Measurements from ENCODE around the gene AP2S1.
"Not testable (repeated sequence)": the region's sequence is repeated elsewhere in the genome, so short reads cannot be mapped to it uniquely, and the experiment has no call there.

Gene AP2S1

GRCh38 chr19:46880431-46880830, 29.8 kb upstream of the AP2S1 start:
- no peak for DNase-seq (ENCODE audit: low spot score in 2 of 2)
- Histone ChIP-seq H3K4me3 (no peak overlapping the region), H3K27me3 (ENCODE audit: low read depth) (no peaks in the 10 kb centered on the region), H3K9me3 (no peaks in the 10 kb centered on the region), H3K4me1 (peaks cover 7% of the 10 kb centered on the region), H3K36me3 (replicated peaks) (no peaks in the 10 kb centered on the region; the same call in 1 of the 2 replicates)
- in situ Hi-C loops (cut with MboI; ENCODE audit: low sequenced_read_pairs): no loop called here

DNA sequence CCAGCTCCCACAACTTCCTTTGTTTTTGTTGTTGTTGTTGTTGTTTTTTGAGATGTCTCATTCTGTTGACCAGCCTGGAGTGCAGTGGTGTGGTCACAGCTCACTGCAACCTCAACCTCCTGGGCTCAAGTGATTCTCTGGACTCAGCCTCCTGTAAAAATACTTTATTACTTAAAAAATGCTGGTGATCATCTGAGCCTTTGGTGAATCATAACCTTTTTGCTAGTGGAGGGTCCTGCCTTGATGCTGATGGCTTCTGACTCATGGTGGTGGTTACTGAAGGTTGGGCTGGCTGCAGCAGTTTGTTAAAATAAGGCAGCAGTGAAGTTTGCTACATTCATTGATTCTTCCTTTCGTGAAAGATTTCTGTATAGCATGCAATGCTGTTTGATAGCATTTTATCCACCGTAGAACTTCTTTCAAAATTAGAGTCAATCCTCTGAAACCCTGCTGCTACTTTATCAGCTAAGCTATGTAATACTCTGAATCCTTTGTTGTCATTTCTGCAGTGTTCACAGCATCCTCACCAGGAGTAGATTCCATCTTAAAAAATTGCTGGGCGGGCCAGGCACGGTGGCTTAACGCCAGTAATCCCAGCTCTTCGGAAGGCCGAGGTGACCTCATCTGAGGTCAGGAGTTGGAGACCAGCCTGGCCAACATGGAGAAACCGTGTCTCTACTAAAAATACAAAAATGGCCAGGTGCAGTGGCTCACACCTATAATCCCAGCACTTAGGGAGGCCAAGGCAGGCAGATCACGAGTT, 28.1 kb upstream of the AP2S1 start:
- no peaks in the 10 kb centered on the region for H3K9me3 ChIP-seq
- no peak for DNase-seq (ENCODE audit: low spot score in 2 of 2)
- H3K36me3 ChIP-seq (replicated peaks): no peaks in the 10 kb centered on the region; the same call in 1 of the 2 replicates
- in situ Hi-C loops (cut with MboI; ENCODE audit: low sequenced_read_pairs): no loop called here
- H3K4me3 ChIP-seq: no peak overlapping the region
- H3K4me1 ChIP-seq: peaks cover 17% of the 10 kb centered on the region
- H3K27me3 ChIP-seq (ENCODE audit: low read depth): no peaks in the 10 kb centered on the region

GRCh38 chr19:46875657-46876056, 25.0 kb upstream of the AP2S1 start:
- H3K36me3 ChIP-seq (replicated peaks): no peaks in the 10 kb centered on the region; the same call in 1 of the 2 replicates
- H3K4me3 ChIP-seq: no peak overlapping the region
- no peak for DNase-seq (ENCODE audit: low spot score in 2 of 2)
- no peaks in the 10 kb centered on the region for H3K27me3 ChIP-seq (ENCODE audit: low read depth)
- H3K9me3 ChIP-seq: no peaks in the 10 kb centered on the region
- peaks cover 17% of the 10 kb centered on the region for H3K4me1 ChIP-seq
- in situ Hi-C loops (cut with MboI; ENCODE audit: low sequenced_read_pairs): no loop called here

DNA sequence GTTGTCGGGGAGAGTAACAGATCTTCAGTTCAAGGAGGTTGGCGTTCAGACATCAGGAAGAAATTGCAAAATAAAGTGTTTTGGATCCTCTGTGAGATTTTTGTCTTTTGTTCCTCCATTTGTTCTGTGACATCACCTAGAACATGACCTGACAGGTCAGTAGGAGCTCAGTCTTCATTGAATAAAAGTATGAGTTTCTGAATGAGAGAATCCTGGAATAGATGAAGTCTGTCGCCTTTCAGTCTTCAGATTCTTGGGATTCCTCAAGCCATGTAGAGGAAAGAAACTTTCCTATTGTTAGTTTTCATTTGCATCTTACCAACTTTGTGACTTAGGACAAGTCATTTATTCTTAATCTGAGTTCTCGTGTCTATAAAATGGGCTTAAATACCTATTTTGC, 24.6 kb upstream of the AP2S1 start:
- Histone ChIP-seq H3K27me3 (ENCODE audit: low read depth) (no peaks in the 10 kb centered on the region), H3K36me3 (replicated peaks) (no peaks in the 10 kb centered on the region; the same call in 1 of the 2 replicates), H3K4me3 (no peak overlapping the region), H3K4me1 (peaks cover 17% of the 10 kb centered on the region), H3K9me3 (no peaks in the 10 kb centered on the region)
- peak; percentile 2 to 83 for DNase-seq (ENCODE audit: low spot score in 2 of 2)
- in situ Hi-C loops (cut with MboI; ENCODE audit: low sequenced_read_pairs): no loop called here

DNA sequence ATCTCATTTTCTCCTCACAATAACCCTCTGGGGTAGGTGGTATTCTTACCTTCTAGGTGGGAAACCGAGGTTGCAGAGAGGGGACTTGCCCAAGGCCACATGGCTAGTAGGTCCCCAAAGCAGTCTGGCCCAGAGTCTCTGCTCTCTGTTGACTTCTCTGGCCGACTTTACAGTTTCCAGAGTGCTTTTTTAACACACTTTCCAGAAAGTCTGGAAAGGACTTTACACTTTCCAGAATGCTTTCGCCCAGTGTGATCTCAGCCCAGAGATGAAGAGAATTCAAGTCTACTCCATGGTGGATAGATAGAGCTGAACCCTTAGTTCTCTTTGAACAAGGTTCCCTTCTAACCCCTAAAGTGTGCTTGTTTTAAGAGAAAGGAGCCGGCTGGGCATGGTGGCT, 22.3 kb upstream of the AP2S1 start:
- H3K4me3 ChIP-seq: no peak overlapping the region
- DNase-seq (ENCODE audit: low spot score in 2 of 2): no peak
- H3K27me3 ChIP-seq (ENCODE audit: low read depth): no peaks in the 10 kb centered on the region
- H3K4me1 ChIP-seq: peaks cover 25% of the 10 kb centered on the region
- no peaks in the 10 kb centered on the region for H3K9me3 ChIP-seq
- no peaks in the 10 kb centered on the region; the same call in 1 of the 2 replicates for H3K36me3 ChIP-seq (replicated peaks)
- in situ Hi-C loops (cut with MboI; ENCODE audit: low sequenced_read_pairs): no loop called here

DNA sequence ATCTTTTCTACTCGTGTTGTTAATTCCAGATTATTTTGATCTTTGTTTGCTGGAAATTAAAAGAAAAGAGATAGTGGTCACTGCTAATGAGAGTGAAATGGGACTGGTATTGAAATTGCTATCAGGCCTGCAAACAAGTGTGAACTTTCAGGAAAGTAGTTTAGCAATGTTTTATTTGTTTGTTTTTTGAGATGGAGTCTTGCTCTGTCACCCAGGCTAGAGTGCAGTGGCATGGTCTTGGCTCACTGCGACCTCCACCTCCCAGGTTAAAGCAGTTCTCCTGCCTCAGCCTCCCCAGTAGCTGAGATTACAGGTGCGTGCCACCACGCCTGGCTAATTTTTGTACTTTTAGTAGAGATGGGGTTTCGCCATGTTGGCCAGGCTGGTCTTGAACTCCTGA, 20.5 kb upstream of the AP2S1 start:
- H3K9me3 ChIP-seq; H3K4me3 ChIP-seq; H3K36me3 ChIP-seq (replicated peaks); H3K27me3 ChIP-seq (ENCODE audit: low read depth); DNase-seq (ENCODE audit: low spot score in 2 of 2); in situ Hi-C loops (cut with MboI; ENCODE audit: low sequenced_read_pairs): not testable (repeated sequence)
- H3K4me1 ChIP-seq: peaks cover 34% of the 10 kb centered on the region

DNA sequence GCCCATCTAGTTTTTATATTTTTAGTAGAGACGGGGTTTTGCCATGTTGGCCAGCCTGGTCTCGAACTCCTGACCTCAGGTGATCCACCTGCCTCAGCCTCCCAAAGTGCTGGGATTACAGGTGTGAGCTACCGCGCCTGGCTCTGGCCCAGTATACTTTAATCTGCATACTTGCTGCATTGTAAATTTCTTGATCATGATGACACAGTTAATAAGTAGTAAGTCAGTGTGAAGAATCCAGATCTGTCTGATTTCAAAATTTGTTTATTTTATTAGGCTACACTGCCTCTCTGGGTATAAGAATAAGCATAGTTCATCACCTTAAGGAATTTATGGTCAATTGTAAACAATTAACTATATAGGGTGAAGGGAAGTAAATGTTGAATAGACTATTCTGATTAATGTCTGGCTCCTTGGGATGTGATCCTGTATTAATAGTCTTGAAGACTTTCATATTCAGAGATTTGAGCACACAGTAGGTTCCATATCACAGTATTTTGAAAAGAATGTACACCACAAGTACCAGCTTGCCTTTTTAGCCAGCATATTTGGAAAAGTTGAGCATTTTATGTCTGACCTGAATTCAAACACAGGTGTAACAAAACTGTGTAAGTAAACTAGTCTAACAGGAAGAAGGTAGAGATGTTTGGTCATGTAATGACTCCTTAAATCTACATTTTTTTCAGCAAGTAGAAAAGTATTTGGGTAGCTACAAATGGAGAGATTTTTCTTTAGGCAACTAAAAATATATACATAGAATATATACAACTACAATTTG, 17.6 kb upstream of the AP2S1 start:
- peaks cover 33% of the 10 kb centered on the region for H3K4me1 ChIP-seq

DNA sequence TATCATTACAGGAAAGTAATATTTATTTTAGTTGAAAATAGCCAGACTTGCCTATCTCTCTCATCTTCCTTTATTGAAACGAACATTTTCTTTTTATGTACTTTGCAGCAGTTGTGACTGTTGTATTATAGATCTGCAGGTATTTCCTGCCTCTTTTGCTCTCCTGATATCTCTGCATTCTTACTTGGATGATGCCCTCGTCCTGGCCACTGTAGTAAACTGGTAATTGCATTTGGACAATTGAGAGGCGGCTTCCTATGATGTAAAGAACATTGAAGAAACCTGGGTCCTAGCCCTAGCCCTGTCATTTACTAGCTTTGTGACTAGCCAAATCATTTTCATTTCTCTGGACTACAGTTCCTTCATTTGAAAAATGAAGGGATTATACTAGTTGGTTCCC, 16.5 kb upstream of the AP2S1 start:
- no peak for DNase-seq (ENCODE audit: low spot score in 2 of 2)
- Histone ChIP-seq H3K36me3 (replicated peaks) (peaks cover 6% of the 10 kb centered on the region; the same call in 1 of the 2 replicates), H3K4me1 (peaks cover 33% of the 10 kb centered on the region), H3K9me3 (no peaks in the 10 kb centered on the region), H3K27me3 (ENCODE audit: low read depth) (no peaks in the 10 kb centered on the region), H3K4me3 (no peak overlapping the region)
- in situ Hi-C loops (cut with MboI; ENCODE audit: low sequenced_read_pairs): no loop called here

More for the DNA sequence above, 17.6 kb upstream of the AP2S1 start:
- Histone ChIP-seq H3K9me3 (no peaks in the 10 kb centered on the region), H3K36me3 (replicated peaks) (peaks cover 6% of the 10 kb centered on the region; the same call in 1 of the 2 replicates), H3K27me3 (ENCODE audit: low read depth) (no peaks in the 10 kb centered on the region), H3K4me3 (no peak overlapping the region)
- no peak for DNase-seq (ENCODE audit: low spot score in 2 of 2)
- in situ Hi-C loops (cut with MboI; ENCODE audit: low sequenced_read_pairs): no loop called here

GRCh38 chr19:46866407-46867136, 15.9 kb upstream of the AP2S1 start:
- peaks cover 33% of the 10 kb centered on the region for H3K4me1 ChIP-seq
- H3K4me3 ChIP-seq: no peak overlapping the region
- H3K36me3 ChIP-seq (replicated peaks): peaks cover 6% of the 10 kb centered on the region; the same call in 1 of the 2 replicates
- no peaks in the 10 kb centered on the region for H3K9me3 ChIP-seq
- no peak for DNase-seq (ENCODE audit: low spot score in 2 of 2)
- in situ Hi-C loops (cut with MboI; ENCODE audit: low sequenced_read_pairs): no loop called here
- no peaks in the 10 kb centered on the region for H3K27me3 ChIP-seq (ENCODE audit: low read depth)

- peaks cover 32% of the 10 kb centered on the region for H3K4me1 ChIP-seq
- no peaks in the 10 kb centered on the region for H3K9me3 ChIP-seq
- DNase-seq (ENCODE audit: low spot score in 2 of 2): peak; percentile 28 to 63
- H3K36me3 ChIP-seq (replicated peaks): peaks cover 6% of the 10 kb centered on the region; the same call in 1 of the 2 replicates
- H3K4me3 ChIP-seq: peak overlapping the region; percentile 65
- in situ Hi-C loops (cut with MboI; ENCODE audit: low sequenced_read_pairs): loop anchor here (5.0 kb wide), 2 partner anchors 58 to 128 kb away; no protein-coding TSS in a partner anchor
- no peaks in the 10 kb centered on the region for H3K27me3 ChIP-seq (ENCODE audit: low read depth)
Observed at GRCh38 chr19:46863818-46864629, 13.4 kb upstream of the AP2S1 start.

- H3K9me3 ChIP-seq: no peaks in the 10 kb centered on the region
- peak in 1 of 2 experiments; percentile 38 for DNase-seq (ENCODE audit: low spot score in 2 of 2)
- no peaks in the 10 kb centered on the region for H3K27me3 ChIP-seq (ENCODE audit: low read depth)
- in situ Hi-C loops (cut with MboI; ENCODE audit: low sequenced_read_pairs): loop anchor here (5.0 kb wide), 2 partner anchors 59 to 129 kb away; no protein-coding TSS in a partner anchor
- peak overlapping the region; percentile 65 for H3K4me3 ChIP-seq
- H3K36me3 ChIP-seq (replicated peaks): peaks cover 6% of the 10 kb centered on the region; the same call in 1 of the 2 replicates
- peaks cover 31% of the 10 kb centered on the region for H3K4me1 ChIP-seq
Observed at GRCh38 chr19:46862974-46863632, 12.5 kb upstream of the AP2S1 start.

DNA sequence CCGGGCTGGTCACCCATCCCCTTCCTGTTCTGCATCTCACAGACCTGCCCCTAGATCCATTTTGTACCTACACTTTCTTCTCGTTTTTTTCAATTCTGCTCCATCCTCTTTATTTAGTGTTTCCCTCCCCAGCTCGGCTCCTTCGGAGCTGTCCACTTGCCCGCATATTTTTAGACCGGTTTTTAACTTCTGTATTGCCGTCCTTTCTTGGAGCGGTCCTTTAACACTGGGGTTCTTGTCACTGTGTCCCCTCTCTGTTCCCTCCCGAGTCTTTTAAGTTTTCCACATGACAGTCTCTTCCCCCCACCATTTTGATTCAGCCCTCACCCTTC, 11.8 kb upstream of the AP2S1 start:
- no peaks in the 10 kb centered on the region for H3K27me3 ChIP-seq (ENCODE audit: low read depth)
- H3K36me3 ChIP-seq (replicated peaks): peaks cover 6% of the 10 kb centered on the region; the same call in 1 of the 2 replicates
- H3K9me3 ChIP-seq: no peaks in the 10 kb centered on the region
- DNase-seq (ENCODE audit: low spot score in 2 of 2): no peak
- peaks cover 31% of the 10 kb centered on the region for H3K4me1 ChIP-seq
- peak overlapping the region; percentile 65 for H3K4me3 ChIP-seq
- in situ Hi-C loops (cut with MboI; ENCODE audit: low sequenced_read_pairs): loop anchor here (5.0 kb wide), 2 partner anchors 60 to 130 kb away; no protein-coding TSS in a partner anchor

All from HAP-1 (cell line).